H9 (cell line): ENCODE measurements around the gene KIF5A. TPM values are rescaled to one million over a fixed set of nuclear protein-coding genes. Genes with fewer than 3 reads are reported as not detected.

Experiments used
- DNase-seq: peaks from one replicate; pipeline ENCODE4 v3.0.0-alpha.2; 2017
- H2AFZ ChIP-seq: one replicate; pipeline ENCODE4 v1.6.1; 2013; ENCODE audit warnings: mild to moderate bottlenecking, low read length, control low read depth, moderate library complexity
- H2AK5ac ChIP-seq: 2 replicates; pipeline ENCODE4 v1.6.1; 2013; ENCODE audit warnings: low read length, control low read depth, mixed read lengths; ENCODE audit not compliant: insufficient read length
- H2BK120ac ChIP-seq: one replicate; pipeline ENCODE4 v1.6.1; 2013; ENCODE audit warnings: low read depth, mild to moderate bottlenecking, low read length, control low read depth, inconsistent platforms; ENCODE audit not compliant: poor library complexity, severe bottlenecking
- H2BK12ac ChIP-seq: 2 replicates; pipeline ENCODE4 v1.6.1; 2013; ENCODE audit warnings: low read length, control low read depth, mixed read lengths, low read depth; ENCODE audit not compliant: insufficient read length
- H2BK15ac ChIP-seq: 2 replicates; pipeline ENCODE4 v1.6.1; 2013; ENCODE audit warnings: low read depth, low read length, control low read depth
- H2BK20ac ChIP-seq: one replicate; pipeline ENCODE4 v1.6.1; 2013; ENCODE audit warnings: low read depth, mild to moderate bottlenecking, low read length, control low read depth, inconsistent platforms; ENCODE audit not compliant: poor library complexity, severe bottlenecking
- H2BK5ac ChIP-seq: 2 replicates; pipeline ENCODE4 v1.6.1; 2013; ENCODE audit warnings: low read length, control low read depth, mixed read lengths; ENCODE audit not compliant: insufficient read length
- H3K14ac ChIP-seq: 2 replicates; pipeline ENCODE4 v1.6.1; 2013; ENCODE audit warnings: low read length, control low read depth; ENCODE audit not compliant: insufficient read depth
- H3K18ac ChIP-seq: 2 replicates; pipeline ENCODE4 v1.6.1; 2013; ENCODE audit warnings: low read depth, mild to moderate bottlenecking, mixed read lengths, low read length, control low read depth; ENCODE audit not compliant: insufficient read length
- H3K23ac ChIP-seq: 2 replicates; pipeline ENCODE4 v1.6.1; 2013; ENCODE audit warnings: low read length, control low read depth, mixed read lengths, low read depth; ENCODE audit not compliant: insufficient read length
- H3K23me2 ChIP-seq: 2 replicates; pipeline ENCODE4 v1.6.1; 2013; ENCODE audit warnings: low read depth, mild to moderate bottlenecking, mixed read lengths, low read length, control low read depth; ENCODE audit not compliant: insufficient read length, poor library complexity, severe bottlenecking
- H3K27ac ChIP-seq: 2 replicates; pipeline ENCODE4 v1.5.1; 2013; ENCODE audit warnings: low read length, control low read depth, mixed read lengths, low read depth; ENCODE audit not compliant: insufficient read length
- H3K27me3 ChIP-seq: 2 replicates; pipeline ENCODE4 v1.6.1; 2013; ENCODE audit warnings: low read length, control low read depth, inconsistent platforms; ENCODE audit not compliant: insufficient read depth
- H3K4ac ChIP-seq: 2 replicates; pipeline ENCODE4 v1.6.1; 2013; ENCODE audit warnings: low read depth, mild to moderate bottlenecking, control low read depth, inconsistent platforms, low read length, moderate library complexity
- H3K4me1 ChIP-seq: 2 replicates; pipeline ENCODE4 v1.6.1; 2013; ENCODE audit warnings: low read length, control low read depth, inconsistent platforms; ENCODE audit not compliant: insufficient read depth
- H3K4me2 ChIP-seq: 2 replicates; pipeline ENCODE4 v1.6.1; 2013; ENCODE audit warnings: low read length, control low read depth, mixed read lengths; ENCODE audit not compliant: insufficient read length, insufficient read depth
- H3K56ac ChIP-seq: 2 replicates; pipeline ENCODE4 v1.6.1; 2013; ENCODE audit warnings: low read depth, mild to moderate bottlenecking, mixed read lengths, low read length, control low read depth; ENCODE audit not compliant: insufficient read length
- H3K79me1 ChIP-seq: 2 replicates; pipeline ENCODE4 v1.6.1; 2013; ENCODE audit warnings: low read depth, mild to moderate bottlenecking, moderate library complexity, low read length, control low read depth, inconsistent platforms; ENCODE audit not compliant: insufficient read depth, poor library complexity, severe bottlenecking
- H3K79me2 ChIP-seq: 2 replicates; pipeline ENCODE4 v1.6.1; 2013; ENCODE audit warnings: low read length, control low read depth, inconsistent platforms; ENCODE audit not compliant: insufficient read depth
- H3K9ac ChIP-seq: 2 replicates; pipeline ENCODE4 v1.6.1; 2013; ENCODE audit warnings: low read length, control low read depth, mixed read lengths; ENCODE audit not compliant: insufficient read length; ENCODE audit errors: extremely low read depth
- H3K9me3 ChIP-seq: one replicate; pipeline ENCODE4 v1.6.1; 2013; ENCODE audit warnings: low read depth, low read length, inconsistent platforms; ENCODE audit not compliant: control insufficient read depth
- H3T11ph ChIP-seq: one replicate; pipeline ENCODE4 v1.6.1; 2013; ENCODE audit warnings: mild to moderate bottlenecking, low read length, control low read depth, inconsistent platforms
- H4K20me1 ChIP-seq: one replicate; pipeline ENCODE4 v1.6.1; 2013; ENCODE audit not compliant: control insufficient read depth, insufficient read length, insufficient read depth
- H4K5ac ChIP-seq: 2 replicates; pipeline ENCODE4 v1.6.1; 2013; ENCODE audit warnings: low read depth, mild to moderate bottlenecking, mixed read lengths, low read length, control low read depth; ENCODE audit not compliant: insufficient read length
- H4K8ac ChIP-seq: replicated peaks from 2 replicates; pipeline ENCODE4 v1.6.1; 2013; ENCODE audit warnings: low read length, control low read depth, mixed read lengths, low read depth; ENCODE audit not compliant: insufficient read length
- H4K91ac ChIP-seq: 2 replicates; pipeline ENCODE4 v1.6.1; 2013; ENCODE audit warnings: low read depth, mild to moderate bottlenecking, moderate library complexity, mixed read lengths, low read length, control low read depth; ENCODE audit not compliant: insufficient read length
- H3K27ac Mint-ChIP-seq, 3 experiments: 2 replicates in 2 of 3; 3 replicates in 1 of 3; pipeline ENCODE4 v1.8.0; 2020 to 2021; ENCODE audit warnings: mixed read lengths in 3 of 3, mild to moderate bottlenecking in 1 of 3, moderate library complexity in 1 of 3
- H3K27me3 Mint-ChIP-seq: 2 replicates; pipeline ENCODE4 v1.8.0; 2021; ENCODE audit warnings: low read depth, mild to moderate bottlenecking, moderate library complexity, mixed read lengths
- H3K36me3 Mint-ChIP-seq, 3 experiments: 2 replicates in 2 of 3; 3 replicates in 1 of 3; pipeline ENCODE4 v1.8.0; 2020 to 2021; ENCODE audit warnings: low read depth in 3 of 3, mixed read lengths in 3 of 3; ENCODE audit not compliant: insufficient read depth in 1 of 3
- H3K4me1 Mint-ChIP-seq, 2 experiments: 2 replicates each; pipeline ENCODE4 v1.8.0; 2020; ENCODE audit warnings: mixed read lengths in 2 of 2
- H3K4me3 Mint-ChIP-seq, 2 experiments: 2 replicates in 1 of 2; 3 replicates in 1 of 2; pipeline ENCODE4 v1.8.0; 2020 to 2021; ENCODE audit warnings: mild to moderate bottlenecking in 2 of 2, mixed read lengths in 2 of 2, moderate library complexity in 1 of 2
- H3K9me3 Mint-ChIP-seq, 2 experiments: 2 replicates in 1 of 2; 3 replicates in 1 of 2; pipeline ENCODE4 v1.8.0; 2020; ENCODE audit warnings: mild to moderate bottlenecking in 2 of 2, mixed read lengths in 2 of 2, moderate library complexity in 1 of 2
- CTCF ChIP-seq: fragments of 200-600 bp; sonication (generic); conservative IDR thresholded peaks from 3 replicates; pipeline ENCODE4 v1.8.0; 2021; ENCODE audit warnings: antibody characterized with exemption, mild to moderate bottlenecking
- WGBS: extraction: QIAGEN DNeasy Blood & Tissue Kit; methylation state at CpG from one replicate; pipeline ENCODE4 v1.1.7; 2013; ENCODE audit warnings: missing lambda C conversion rate, low lambda C conversion rate, mixed read lengths; ENCODE audit not compliant: insufficient read length; ENCODE audit errors: extremely low coverage; 5-methylcytosine and 5-hydroxymethylcytosine counted together
- total RNA-seq: library from RNA; stranded (reverse); gene quantifications from 2 replicates; pipeline ENCODE4 v1.2.1, GENCODE V29; 2021

KIF5A gene
- total RNA-seq, 1 experiment from 2014 or later = 18.5 TPM

GRCh38 chr12:57579677-57580465, 30.0 kb downstream of the KIF5A start:
- Mint-ChIP-seq H3K36me3 (peaks cover 40 to 77% (median 63%) of the 10 kb centered on the region in 3 experiments), H3K27ac (peak overlapping the region in 2 of 3 experiments; percentile 46 to 85; a peak in 1 of 7 replicates), H3K4me3 (no peak overlapping the region), H3K9me3 (no peaks in the 10 kb centered on the region), H3K27me3 (no peaks in the 10 kb centered on the region), H3K4me1 (peaks cover 0 to 2% of the 10 kb centered on the region in 2 experiments; a peak in 1 of 4 replicates)
- Histone ChIP-seq H3K9me3 (no peaks in the 10 kb centered on the region), H2BK5ac (no peak overlapping the region), H2AFZ (no peak overlapping the region), H3K23me2 (no peaks in the 10 kb centered on the region), H2BK20ac (no peak overlapping the region), H4K20me1 (no peaks in the 10 kb centered on the region), H3K56ac (no peak overlapping the region), H3K4ac (no peak overlapping the region), H3K14ac (no peak overlapping the region), H2BK15ac (no peak overlapping the region), H3K79me2 (0 out of 2 replicates have a peak, but pooled peaks cover 2% of the 10 kb centered on the region), H3K23ac (no peak overlapping the region), H3K4me2 (no peak overlapping the region), H2BK120ac (no peak overlapping the region), H2AK5ac (no peak overlapping the region), H3K27me3 (no peaks in the 10 kb centered on the region), H2BK12ac (no peak overlapping the region), H4K8ac (no peak overlapping the region), H4K91ac (no peak overlapping the region), H3K9ac (no peak overlapping the region), H3K27ac (no peak overlapping the region), H3T11ph (no peak overlapping the region), H3K18ac (no peak overlapping the region), H3K4me1 (no peaks in the 10 kb centered on the region), H4K5ac (no peak overlapping the region), H3K79me1 (no peaks in the 10 kb centered on the region)
- no CpG with 5 or more reads among the region's 8 CpGs for WGBS
- DNase-seq = no peak
- no peak for TF ChIP-seq CTCF
